Smooth muscle cell (in vitro differentiated cells): ENCODE data around the gene TFPI2. TPM values are rescaled to one million over a fixed set of nuclear protein-coding genes. Genes with fewer than 3 reads are reported as not detected.

Source experiments
- DNase-seq: peaks from one replicate; lab custom pipeline; 2025; ENCODE audit not compliant: unreplicated experiment; lab: John Stamatoyannopoulos, UW
- H2AFZ ChIP-seq: fragments of 200-600 bp; sonication (generic); 2 replicates; pipeline ENCODE4 v1.6.0; 2016; ENCODE audit warnings: antibody characterized with exemption, low read depth, mild to moderate bottlenecking
- H3F3A ChIP-seq: fragments of 200-600 bp; sonication (generic); 2 replicates; pipeline ENCODE4 v1.6.0; 2017; ENCODE audit warnings: antibody characterized with exemption, low read depth
- H3K27ac ChIP-seq: fragments of 200-600 bp; sonication (generic); 2 replicates; pipeline ENCODE4 v1.5.1; 2016; ENCODE audit warnings: low read depth, mild to moderate bottlenecking
- H3K27me3 ChIP-seq: fragments of 200-600 bp; sonication (generic); 2 replicates; pipeline ENCODE4 v1.6.1; 2016; ENCODE audit warnings: low read depth, mild to moderate bottlenecking
- H3K36me3 ChIP-seq: fragments of 200-600 bp; sonication (generic); 2 replicates; pipeline ENCODE4 v1.5.1; 2016; ENCODE audit warnings: low read depth
- H3K4me1 ChIP-seq: fragments of 200-600 bp; sonication (generic); 2 replicates; pipeline ENCODE4 v1.5.1; 2016; ENCODE audit warnings: low read depth
- H3K4me2 ChIP-seq: fragments of 200-600 bp; sonication (generic); 2 replicates; pipeline ENCODE4 v1.6.0; 2016; ENCODE audit warnings: mild to moderate bottlenecking
- H3K4me3 ChIP-seq: fragments of 200-600 bp; sonication (generic); 2 replicates; pipeline ENCODE4 v1.5.1; 2016; ENCODE audit warnings: mild to moderate bottlenecking
- H3K79me2 ChIP-seq: fragments of 200-600 bp; sonication (generic); 2 replicates; pipeline ENCODE4 v1.6.0; 2016; ENCODE audit warnings: low read depth, mild to moderate bottlenecking
- H3K9ac ChIP-seq: fragments of 200-600 bp; sonication (generic); 2 replicates; pipeline ENCODE4 v1.6.0; 2016; ENCODE audit warnings: low read depth
- H3K9me3 ChIP-seq: fragments of 200-600 bp; sonication (generic); replicated peaks from 2 replicates; pipeline ENCODE4 v1.5.1; 2016; ENCODE audit warnings: low read depth
- H4K20me1 ChIP-seq: fragments of 200-600 bp; sonication (generic); 2 replicates; pipeline ENCODE4 v1.6.0; 2016; ENCODE audit warnings: low read depth
- CTCF ChIP-seq: fragments of 200-600 bp; sonication (generic); IDR thresholded peaks from 2 replicates; pipeline ENCODE4 v1.5.1; 2017; ENCODE audit warnings: borderline replicate concordance, mild to moderate bottlenecking, antibody characterized with exemption; ENCODE audit not compliant: insufficient read depth, poor library complexity, severe bottlenecking
- WGBS: methylation state at CpG from one replicate; pipeline ENCODE4 v1.1.7; 2016; ENCODE audit warnings: low lambda C conversion rate; 5-methylcytosine and 5-hydroxymethylcytosine counted together
- polyA plus RNA-seq: library from polyadenylated mRNA; unstranded; fragments of >200 nt; fragmentation: Nextera tagmentation; extraction: Ambion mirVana; gene quantifications from 2 replicates; pipeline ENCODE4 v1.2.1, GENCODE V29; 2016
- total RNA-seq: library from RNA; depleted of rRNA; stranded (reverse); fragments of >200 nt; gene quantifications from 2 replicates; pipeline ENCODE4 v1.2.3, GENCODE V29; 2014

TFPI2 gene
- total and polyA plus RNA-seq, 2 experiments from 2014 or later, result 104 to 139 TPM

- Histone ChIP-seq H3F3A (no peaks in the 10 kb centered on the region), H3K4me3 (no peak overlapping the region), H3K27ac (no peak overlapping the region), H3K4me2 (no peak overlapping the region), H4K20me1 (no peaks in the 10 kb centered on the region), H3K4me1 (no peaks in the 10 kb centered on the region), H3K27me3 (no peaks in the 10 kb centered on the region), H2AFZ (no peak overlapping the region), H3K9me3 (no peaks in the 10 kb centered on the region), H3K79me2 (no peaks in the 10 kb centered on the region), H3K9ac (no peak overlapping the region), H3K36me3 (no peaks in the 10 kb centered on the region)
- no peak for TF ChIP-seq CTCF
- no peak for DNase-seq
- 94% methylated on average over 1 of the region's 1 CpG for WGBS
These were observed 51.6 kb downstream of the TFPI2 start for GRCh38 chr7:93838966-93839365.

GRCh38 chr7:93837245-93837644 lies 53.3 kb downstream of the TFPI2 start:
- no peaks in the 10 kb centered on the region for H3K79me2 ChIP-seq
- no peak overlapping the region for H2AFZ ChIP-seq
- no peak for TF ChIP-seq CTCF
- no peaks in the 10 kb centered on the region for H4K20me1 ChIP-seq
- no peaks in the 10 kb centered on the region for H3K36me3 ChIP-seq
- H3K9me3 ChIP-seq, result no peaks in the 10 kb centered on the region
- no peaks in the 10 kb centered on the region for H3K4me1 ChIP-seq
- H3K27me3 ChIP-seq, result no peaks in the 10 kb centered on the region
- no peak overlapping the region for H3K9ac ChIP-seq
- H3K4me3 ChIP-seq, result no peak overlapping the region
- H3K4me2 ChIP-seq, result no peak overlapping the region
- H3F3A ChIP-seq, result no peaks in the 10 kb centered on the region
- no peak for DNase-seq
- H3K27ac ChIP-seq, result no peak overlapping the region
- 85% methylated on average over 3 of the region's 3 CpGs for WGBS

GRCh38 chr7:93836116-93836515 lies 54.4 kb downstream of the TFPI2 start:
- no peak overlapping the region for H3K27ac ChIP-seq
- H3F3A ChIP-seq, result no peaks in the 10 kb centered on the region
- H3K9ac ChIP-seq, result no peak overlapping the region
- H3K4me2 ChIP-seq, result no peak overlapping the region
- 39% methylated on average over 4 of the region's 4 CpGs for WGBS
- no peak overlapping the region for H2AFZ ChIP-seq
- no peaks in the 10 kb centered on the region for H3K9me3 ChIP-seq
- H3K27me3 ChIP-seq, result no peaks in the 10 kb centered on the region
- H3K4me3 ChIP-seq, result no peak overlapping the region
- TF ChIP-seq CTCF, result no peak
- no peaks in the 10 kb centered on the region for H3K79me2 ChIP-seq
- H3K36me3 ChIP-seq, result no peaks in the 10 kb centered on the region
- no peak for DNase-seq
- no peaks in the 10 kb centered on the region for H4K20me1 ChIP-seq
- H3K4me1 ChIP-seq, result no peaks in the 10 kb centered on the region

- WGBS, result 91% methylated on average over 1 of the region's 1 CpG
- no peaks in the 10 kb centered on the region for H3K9me3 ChIP-seq
- no peaks in the 10 kb centered on the region for H3K27me3 ChIP-seq
- H3K4me3 ChIP-seq, result no peak overlapping the region
- TF ChIP-seq CTCF, result no peak
- peak overlapping the region; percentile 24 for H2AFZ ChIP-seq
- H3K4me1 ChIP-seq, result no peaks in the 10 kb centered on the region
- H3K36me3 ChIP-seq, result no peaks in the 10 kb centered on the region
- H3K9ac ChIP-seq, result no peak overlapping the region
- no peak overlapping the region for H3K27ac ChIP-seq
- H3K79me2 ChIP-seq, result no peaks in the 10 kb centered on the region
- no peaks in the 10 kb centered on the region for H3F3A ChIP-seq
- no peak overlapping the region for H3K4me2 ChIP-seq
- no peak for DNase-seq
- no peaks in the 10 kb centered on the region for H4K20me1 ChIP-seq
These were observed 54.9 kb downstream of the TFPI2 start for GRCh38 chr7:93835702-93836101.
